Measurements from ENCODE around the gene VWC2L. TPM values are rescaled to one million over a fixed set of nuclear protein-coding genes. Genes with fewer than 3 reads are reported as not detected.

VWC2L gene
- total and polyA plus RNA-seq, 2 donors (not counting 1 experiment from before 2014, with no cell fraction given), result not detected

GRCh38 chr2:214450118-214450894 is 39.5 kb downstream of the VWC2L start:
- Mint-ChIP-seq H3K27ac (no peak overlapping the region), H3K4me1 (no peaks in the 10 kb centered on the region), H3K4me3 (no peak overlapping the region), H3K9me3 (ENCODE audit: insufficient read depth) (peaks cover 3% of the 10 kb centered on the region), H3K27me3 (no peaks in the 10 kb centered on the region)
- intact Hi-C loops (cut with micrococcal nuclease), result no loop called here
- H4K20me1 ChIP-seq (ENCODE audit: control insufficient read depth, insufficient read depth, low read length, poor library complexity, severe bottlenecking), result no peaks in the 10 kb centered on the region
- WGBS (ENCODE audit: insufficient coverage), result 84% methylated on average over 2 of the region's 4 CpGs
- H3K9me3 ChIP-seq (ENCODE audit: control extremely low read depth in 1 of 3, control insufficient read depth in 2 of 3, insufficient read depth in 1 of 3, low read length in 2 of 3), result no peaks in the 10 kb centered on the region
- no peak for ATAC-seq (ENCODE audit: low read depth)
- no peaks in the 10 kb centered on the region for H3K27me3 ChIP-seq (replicated peaks in 1 of 4; ENCODE audit: control extremely low read depth in 1 of 4, control insufficient read depth in 3 of 4, insufficient read depth in 4 of 4, low read length in 3 of 4)
- no peaks in the 10 kb centered on the region for H3K36me3 ChIP-seq (replicated peaks in 1 of 2; ENCODE audit: control extremely low read depth in 1 of 2, control insufficient read depth in 1 of 2, extremely low read depth in 1 of 2, insufficient read depth in 2 of 2, low read length in 1 of 2)
- H2AFZ ChIP-seq (ENCODE audit: insufficient read depth, low read depth, low read length, poor library complexity, severe bottlenecking), result no peak overlapping the region
- H3K79me2 ChIP-seq (ENCODE audit: control insufficient read depth, insufficient read depth, low read length), result no peaks in the 10 kb centered on the region
- no peak for TF ChIP-seq EZH2 (IDR thresholded peaks at IDR 0.05; ENCODE audit: borderline replicate concordance, insufficient read depth, low read depth, low read length, poor library complexity, severe bottlenecking)
- TF ChIP-seq, protein P1, sequence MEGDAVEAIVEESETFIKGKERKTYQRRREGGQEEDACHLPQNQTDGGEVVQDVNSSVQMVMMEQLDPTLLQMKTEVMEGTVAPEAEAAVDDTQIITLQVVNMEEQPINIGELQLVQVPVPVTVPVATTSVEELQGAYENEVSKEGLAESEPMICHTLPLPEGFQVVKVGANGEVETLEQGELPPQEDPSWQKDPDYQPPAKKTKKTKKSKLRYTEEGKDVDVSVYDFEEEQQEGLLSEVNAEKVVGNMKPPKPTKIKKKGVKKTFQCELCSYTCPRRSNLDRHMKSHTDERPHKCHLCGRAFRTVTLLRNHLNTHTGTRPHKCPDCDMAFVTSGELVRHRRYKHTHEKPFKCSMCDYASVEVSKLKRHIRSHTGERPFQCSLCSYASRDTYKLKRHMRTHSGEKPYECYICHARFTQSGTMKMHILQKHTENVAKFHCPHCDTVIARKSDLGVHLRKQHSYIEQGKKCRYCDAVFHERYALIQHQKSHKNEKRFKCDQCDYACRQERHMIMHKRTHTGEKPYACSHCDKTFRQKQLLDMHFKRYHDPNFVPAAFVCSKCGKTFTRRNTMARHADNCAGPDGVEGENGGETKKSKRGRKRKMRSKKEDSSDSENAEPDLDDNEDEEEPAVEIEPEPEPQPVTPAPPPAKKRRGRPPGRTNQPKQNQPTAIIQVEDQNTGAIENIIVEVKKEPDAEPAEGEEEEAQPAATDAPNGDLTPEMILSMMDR (IDR thresholded peaks at IDR 0.05), result no peak
- no peak overlapping the region for H3K4me3 ChIP-seq (ENCODE audit: control extremely low read depth in 1 of 5, extremely low read depth in 1 of 5, insufficient read depth in 1 of 5, low read depth in 2 of 5, low read length in 4 of 5)
- H3K9ac ChIP-seq (ENCODE audit: low read length), result no peak overlapping the region
- ChIA-PET CTCF (no interaction called here), POLR2A (no interaction called here)
- H3K4me1 ChIP-seq (ENCODE audit: control insufficient read depth in 2 of 2, insufficient read depth in 2 of 2, low read length in 2 of 2), result no peaks in the 10 kb centered on the region
- H3K4me2 ChIP-seq (replicated peaks; ENCODE audit: low read depth, low read length, poor library complexity, severe bottlenecking), result no peak overlapping the region
- no peak for DNase-seq
- no peak overlapping the region for H3K27ac ChIP-seq (ENCODE audit: low read length in 2 of 2)

DNA sequence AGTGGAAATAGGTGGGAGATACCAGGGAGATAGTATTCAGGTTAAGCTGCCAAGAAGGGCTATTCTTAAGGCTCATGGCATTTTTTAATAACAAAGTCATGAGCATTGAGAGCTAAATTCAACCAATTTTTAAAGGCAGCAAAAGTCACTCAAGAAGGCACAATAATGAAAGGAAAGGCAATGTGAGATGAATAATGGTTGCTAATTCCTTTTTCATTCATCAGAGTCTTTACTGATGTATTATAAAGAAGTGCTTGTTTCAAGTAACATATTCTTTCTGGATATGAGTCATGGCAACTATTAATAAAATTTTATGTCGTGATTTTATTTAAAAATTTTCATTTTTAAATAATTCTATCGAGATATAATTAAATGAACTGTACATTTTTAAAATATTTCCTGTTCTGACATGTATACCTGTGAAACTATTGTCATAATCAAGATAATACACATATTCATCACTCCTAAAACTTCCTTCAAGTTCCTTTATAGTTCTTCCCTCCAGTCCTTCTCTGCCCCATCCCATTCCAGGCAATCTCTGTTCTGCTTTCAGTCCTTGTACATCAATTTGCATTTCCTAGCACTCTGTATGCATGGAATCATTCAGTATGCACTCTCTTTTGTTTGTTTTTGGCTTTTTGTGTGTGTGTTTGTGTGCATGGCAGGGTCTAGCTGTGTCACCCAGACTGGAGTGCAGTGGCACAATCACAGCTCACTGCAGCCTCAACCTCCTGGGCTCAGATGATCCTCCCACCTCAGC is 40.8 kb downstream of the VWC2L start:
- POLR2A ChIA-PET, result no interaction called here
- CTCF ChIA-PET, result interaction anchor here (0.6 kb wide), 1 partner anchor 1559 kb away, joined by 3 read pairs; no protein-coding TSS in a partner anchor
- DNase-seq (no peak), ATAC-seq (ENCODE audit: low read depth) (no peak)
- no peak overlapping the region for H2AFZ ChIP-seq (ENCODE audit: insufficient read depth, low read depth, low read length, poor library complexity, severe bottlenecking)
- H3K4me2 ChIP-seq (replicated peaks; ENCODE audit: low read depth, low read length, poor library complexity, severe bottlenecking), result no peak overlapping the region
- H3K27ac ChIP-seq (ENCODE audit: low read length in 2 of 2), result no peak overlapping the region
- no peak for TF ChIP-seq EZH2 (IDR thresholded peaks at IDR 0.05; ENCODE audit: borderline replicate concordance, insufficient read depth, low read depth, low read length, poor library complexity, severe bottlenecking)
- TF ChIP-seq, protein P1 (IDR thresholded peaks at IDR 0.05), result no peak
- no peaks in the 10 kb centered on the region for H3K9me3 ChIP-seq (ENCODE audit: control extremely low read depth in 1 of 3, control insufficient read depth in 2 of 3, insufficient read depth in 1 of 3, low read length in 2 of 3)
- no peaks in the 10 kb centered on the region for H3K36me3 ChIP-seq (replicated peaks in 1 of 2; ENCODE audit: control extremely low read depth in 1 of 2, control insufficient read depth in 1 of 2, extremely low read depth in 1 of 2, insufficient read depth in 2 of 2, low read length in 1 of 2)
- intact Hi-C loops (cut with micrococcal nuclease), result no loop called here
- H3K4me1 Mint-ChIP-seq, result no peaks in the 10 kb centered on the region
- no peaks in the 10 kb centered on the region for H3K27me3 Mint-ChIP-seq
- no peaks in the 10 kb centered on the region for H3K4me1 ChIP-seq (ENCODE audit: control insufficient read depth in 2 of 2, insufficient read depth in 2 of 2, low read length in 2 of 2)
- H3K4me3 ChIP-seq (ENCODE audit: control extremely low read depth in 1 of 5, extremely low read depth in 1 of 5, insufficient read depth in 1 of 5, low read depth in 2 of 5, low read length in 4 of 5), result no peak overlapping the region
- H4K20me1 ChIP-seq (ENCODE audit: control insufficient read depth, insufficient read depth, low read length, poor library complexity, severe bottlenecking), result no peaks in the 10 kb centered on the region
- H3K27ac Mint-ChIP-seq, result no peak overlapping the region
- H3K9ac ChIP-seq (ENCODE audit: low read length), result no peak overlapping the region
- H3K79me2 ChIP-seq (ENCODE audit: control insufficient read depth, insufficient read depth, low read length), result no peaks in the 10 kb centered on the region
- peaks cover 3% of the 10 kb centered on the region for H3K9me3 Mint-ChIP-seq (ENCODE audit: insufficient read depth)
- WGBS (ENCODE audit: insufficient coverage), result no CpG with 5 or more reads among the region's 2 CpGs
- H3K4me3 Mint-ChIP-seq, result no peak overlapping the region
- H3K27me3 ChIP-seq (replicated peaks in 1 of 4; ENCODE audit: control extremely low read depth in 1 of 4, control insufficient read depth in 3 of 4, insufficient read depth in 4 of 4, low read length in 3 of 4), result no peaks in the 10 kb centered on the region

Data from B cell (primary cell).